ENCODE measurements around the gene MCTP1. TPM values are rescaled to one million over a fixed set of nuclear protein-coding genes. Genes with fewer than 3 reads are reported as not detected.

MCTP1 gene
- polyA plus RNA-seq, 1 donor from 2014 or later: 1.9 TPM

- Histone ChIP-seq H3K4me2 (ENCODE audit: low read length) (no peak overlapping the region), H3K36me3 (ENCODE audit: insufficient read depth, low read length) (no peaks in the 10 kb centered on the region), H4K20me1 (ENCODE audit: insufficient read depth) (no peaks in the 10 kb centered on the region), H3K27me3 (ENCODE audit: insufficient read depth, low read depth, low read length) (no peaks in the 10 kb centered on the region), H3K79me2 (replicated peaks; ENCODE audit: insufficient read depth, low read length) (no peaks in the 10 kb centered on the region), H3K9me2 (ENCODE audit: insufficient read depth, low read length) (no peaks in the 10 kb centered on the region), H3K4me3 (ENCODE audit: low read length) (no peak overlapping the region), H2AFZ (ENCODE audit: low read depth, low read length) (no peak overlapping the region), H3F3A (ENCODE audit: insufficient read depth, low read length, poor library complexity, severe bottlenecking) (no peaks in the 10 kb centered on the region), H3K27ac (ENCODE audit: low read length) (no peak overlapping the region), H3K9ac (ENCODE audit: low read length) (no peak overlapping the region), H3K9me3 (ENCODE audit: low read length) (no peaks in the 10 kb centered on the region)
- TF ChIP-seq CTCF (IDR thresholded peaks at IDR 0.05; ENCODE audit: poor library complexity, severe bottlenecking) (no peak), REST (IDR thresholded peaks at IDR 0.05; ENCODE audit: borderline replicate concordance) (no peak), SMC3 (conservative IDR thresholded peaks at IDR 0.05; ENCODE audit: poor library complexity) (no peak), POLR2AphosphoS5 (IDR thresholded peaks at IDR 0.05) (no peak), EZH2 (IDR thresholded peaks at IDR 0.05; ENCODE audit: borderline replicate concordance, insufficient read depth, low read length, poor library complexity, severe bottlenecking) (no peak), RAD21 (conservative IDR thresholded peaks at IDR 0.05) (no peak), TAF1 (IDR thresholded peaks at IDR 0.05; ENCODE audit: low read depth) (no peak), MXI1 (conservative IDR thresholded peaks at IDR 0.05; ENCODE audit: poor library complexity, severe bottlenecking) (no peak), EP300 (conservative IDR thresholded peaks at IDR 0.05; ENCODE audit: poor library complexity, severe bottlenecking) (no peak)
Measured at GRCh38 chr5:95178046-95178651, 106.7 kb downstream of the MCTP1 start.

- no peaks in the 10 kb centered on the region for H3K36me3 ChIP-seq (ENCODE audit: insufficient read depth, low read length)
- no peaks in the 10 kb centered on the region for H3K79me2 ChIP-seq (replicated peaks; ENCODE audit: insufficient read depth, low read length)
- no peak overlapping the region for H2AFZ ChIP-seq (ENCODE audit: low read depth, low read length)
- H3K9me3 ChIP-seq (ENCODE audit: low read length): no peaks in the 10 kb centered on the region
- no peaks in the 10 kb centered on the region for H4K20me1 ChIP-seq (ENCODE audit: insufficient read depth)
- H3K4me2 ChIP-seq (ENCODE audit: low read length): no peak overlapping the region
- no peak overlapping the region for H3K4me3 ChIP-seq (ENCODE audit: low read length)
- H3K9me2 ChIP-seq (ENCODE audit: insufficient read depth, low read length): no peaks in the 10 kb centered on the region
- TF ChIP-seq REST (IDR thresholded peaks at IDR 0.05; ENCODE audit: borderline replicate concordance) (no peak), MXI1 (conservative IDR thresholded peaks at IDR 0.05; ENCODE audit: poor library complexity, severe bottlenecking) (no peak), RAD21 (conservative IDR thresholded peaks at IDR 0.05) (no peak), SMC3 (conservative IDR thresholded peaks at IDR 0.05; ENCODE audit: poor library complexity) (no peak), EZH2 (IDR thresholded peaks at IDR 0.05; ENCODE audit: borderline replicate concordance, insufficient read depth, low read length, poor library complexity, severe bottlenecking) (no peak), POLR2AphosphoS5 (IDR thresholded peaks at IDR 0.05) (no peak), TAF1 (IDR thresholded peaks at IDR 0.05; ENCODE audit: low read depth) (no peak), EP300 (conservative IDR thresholded peaks at IDR 0.05; ENCODE audit: poor library complexity, severe bottlenecking) (no peak), CTCF (IDR thresholded peaks at IDR 0.05; ENCODE audit: poor library complexity, severe bottlenecking) (no peak)
- no peaks in the 10 kb centered on the region for H3K27me3 ChIP-seq (ENCODE audit: insufficient read depth, low read depth, low read length)
- no peaks in the 10 kb centered on the region for H3F3A ChIP-seq (ENCODE audit: insufficient read depth, low read length, poor library complexity, severe bottlenecking)
- no peak overlapping the region for H3K9ac ChIP-seq (ENCODE audit: low read length)
- H3K27ac ChIP-seq (ENCODE audit: low read length): no peak overlapping the region
Measured at GRCh38 chr5:95177456-95177855, 107.4 kb downstream of the MCTP1 start.

All from neural cell (in vitro differentiated cells).